Heart right ventricle (tissue), 16 donors: ENCODE data around the gene ZCCHC3. TPM values are rescaled to one million over a fixed set of nuclear protein-coding genes. Genes with fewer than 3 reads are reported as not detected.

Source experiments
- ATAC-seq, 8 donors: fragments of 200-7000 bp; cut with Tn5 transposase; one replicate each; pipeline ENCODE4 v1.9.1; 2020; ENCODE audit warnings: mild to moderate bottlenecking in 8 of 8, moderate library complexity in 8 of 8, moderate number of reproducible peaks in 1 of 8
- DNase-seq, 2 donors: peaks; one replicate each; pipeline ENCODE4 v3.0.0-alpha.2; 2020
- H3K27ac ChIP-seq, 10 donors: fragments of 200-600 bp; sonication (generic) in 2 of 10; one replicate each; pipeline versions ENCODE4 v1.5.0 to v1.8.0; 2020 to 2022; ENCODE audit warnings: mild to moderate bottlenecking in 3 of 10
- H3K27me3 ChIP-seq, 7 donors: fragments of 200-600 bp; one replicate each; pipeline ENCODE4 v1.8.0; 2021 to 2022; ENCODE audit warnings: mild to moderate bottlenecking in 2 of 7
- H3K36me3 ChIP-seq, 9 donors: fragments of 200-600 bp; sonication (generic) in 1 of 9; one replicate each; pipeline versions ENCODE4 v1.5.0 to v1.8.0; 2020 to 2022; ENCODE audit warnings: mild to moderate bottlenecking in 2 of 9
- H3K4me1 ChIP-seq, 9 donors: fragments of 200-600 bp; sonication (generic) in 1 of 9; one replicate each; pipeline versions ENCODE4 v1.5.0 to v1.8.0; 2020 to 2022; ENCODE audit warnings: mild to moderate bottlenecking in 4 of 9
- H3K4me3 ChIP-seq, 10 donors: fragments of 200-600 bp; sonication (generic) in 2 of 10; one replicate each; pipeline versions ENCODE4 v1.5.0 to v1.8.0; 2020 to 2022; ENCODE audit warnings: mild to moderate bottlenecking in 7 of 10, moderate library complexity in 2 of 10
- H3K9me3 ChIP-seq, 11 donors: fragments of 200-600 bp in 10 of 11; sonication (generic) in 2 of 11; one replicate each; pipeline versions ENCODE4 v1.5.0 to v1.8.0; 2013 to 2022; ENCODE audit warnings: mild to moderate bottlenecking in 2 of 11, control low read depth in 1 of 11, moderate library complexity in 1 of 11
- WGBS, 2 donors: extraction: QIAGEN DNeasy Blood & Tissue Kit; methylation state at CpG; one replicate each; pipeline ENCODE4 v1.1.7; 2013; ENCODE audit warnings: inconsistent platforms in 1 of 2; 5-methylcytosine and 5-hydroxymethylcytosine counted together
- intact Hi-C, 10 donors: fragments of 100-400 bp; cut with DNase I; formaldehyde crosslinking; loops; one replicate each; pipeline versions ENCODE4 v1.11.1 to v1.14.2; 2022
- polyA plus RNA-seq, 2 donors: library from polyadenylated mRNA; stranded (reverse); fragments of 200-250 nt; gene quantifications; one replicate each; pipeline ENCODE4 v1.2.3, GENCODE V29; 2013
- total RNA-seq, 10 donors: library from RNA; stranded (reverse); fragmentation: NEBNext Ultra II Directional in 3 of 10; extraction: Animal tissue kit (Norgen Biotek cat#: 25700) in 3 of 10; gene quantifications; one replicate each; pipeline versions ENCODE4 v1.2.1 to v1.2.4, GENCODE V29; 2021 to 2023
- TF ChIP-seq, protein P1 (sequence below), 9 donors: fragments of 200-600 bp; sonication (generic) in 2 of 9; IDR thresholded peaks; one replicate each; pipeline versions ENCODE4 v1.5.0 to v1.8.0; 2021 to 2022; ENCODE audit warnings: antibody characterized with exemption in 9 of 9, mild to moderate bottlenecking in 5 of 9, moderate library complexity in 1 of 9
- donor health status: Arrhythmogenic right ventricular cardiomyopathy.
- donor health status: ischemic (EF 13 %, LVEDD 7.1; RV severe dilation, severe dysfunction).
- donor health status: healthy with polysubstance abuse.
- donor health status: DM: no; HTN: yes; CAD: no.
- donor health status: DM: no; HTN: no; CAD: no.
- donor health status: ischemic (EF 25% LVEDD 6.9; RV normal size, moderate dysfunction).
- donor health status: ischemic (EF 25% LVEDD 5.7; RV mildly dilated, moderate dysfunction).
- donor health status: healthy.
- donor health status: DM: yes; HTN: yes; CAD: no.
- donor health status: Ischemic cardiomyopathy.
- donor health status: ischemic (EF 35%, LVEDD 5.7; RV mildly dilated, moderate dysfunction).
- donor health status: nonischemic (EF 11% LVEDD 7.7; RV severe dilation, severe dysfunction).
- donor health status: DM: yes; HTN: yes; CAD: no.
- donor health status: PGD.
- donor health status: ischemic (EF 29% LVEDD 5.4; RV normal size, mild dysfunction).
- donor health status: nonischemic (EF 23%, LVEDD 6.1; RV moderate dilation, normal function).

ZCCHC3 gene
- total and polyA plus RNA-seq, 12 donors, result 7.7 to 12.8 (median 10.5) TPM

- TF ChIP-seq, protein P1, sequence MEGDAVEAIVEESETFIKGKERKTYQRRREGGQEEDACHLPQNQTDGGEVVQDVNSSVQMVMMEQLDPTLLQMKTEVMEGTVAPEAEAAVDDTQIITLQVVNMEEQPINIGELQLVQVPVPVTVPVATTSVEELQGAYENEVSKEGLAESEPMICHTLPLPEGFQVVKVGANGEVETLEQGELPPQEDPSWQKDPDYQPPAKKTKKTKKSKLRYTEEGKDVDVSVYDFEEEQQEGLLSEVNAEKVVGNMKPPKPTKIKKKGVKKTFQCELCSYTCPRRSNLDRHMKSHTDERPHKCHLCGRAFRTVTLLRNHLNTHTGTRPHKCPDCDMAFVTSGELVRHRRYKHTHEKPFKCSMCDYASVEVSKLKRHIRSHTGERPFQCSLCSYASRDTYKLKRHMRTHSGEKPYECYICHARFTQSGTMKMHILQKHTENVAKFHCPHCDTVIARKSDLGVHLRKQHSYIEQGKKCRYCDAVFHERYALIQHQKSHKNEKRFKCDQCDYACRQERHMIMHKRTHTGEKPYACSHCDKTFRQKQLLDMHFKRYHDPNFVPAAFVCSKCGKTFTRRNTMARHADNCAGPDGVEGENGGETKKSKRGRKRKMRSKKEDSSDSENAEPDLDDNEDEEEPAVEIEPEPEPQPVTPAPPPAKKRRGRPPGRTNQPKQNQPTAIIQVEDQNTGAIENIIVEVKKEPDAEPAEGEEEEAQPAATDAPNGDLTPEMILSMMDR (IDR thresholded peaks at IDR 0.05), result no peak
- intact Hi-C loops, result no loop called here
- Histone ChIP-seq H3K9me3 (no peaks in the 10 kb centered on the region), H3K4me3 (no peak overlapping the region), H3K27ac (no peak overlapping the region), H3K4me1 (peaks cover 0 to 13% (median 0%) of the 10 kb centered on the region in 9 donors), H3K36me3 (no peaks in the 10 kb centered on the region), H3K27me3 (peaks cover 0 to 5% (median 0%) of the 10 kb centered on the region in 7 donors)
- DNase-seq, result no peak
- WGBS, 2 donors, result 72 to 79% methylated on average over 13 of the region's 13 CpGs
- no peak for ATAC-seq
These were observed 33.7 kb upstream of the ZCCHC3 start for GRCh38 chr20:263701-264100.

GRCh38 chr20:266596-267562 is 30.5 kb upstream of the ZCCHC3 start:
- 7 to 9% methylated on average over 38 to 43 of the region's 43 CpGs for WGBS, 2 donors
- intact Hi-C loops, result loop anchor here in 4 of 10 donors (5.0 kb wide), 3 partner anchors 60 to 65 kb away; partner anchors contain the start of gene SOX12 (in 1 of the 4)

GRCh38 chr20:270517-270916 is 26.9 kb upstream of the ZCCHC3 start:
- Histone ChIP-seq H3K27me3 (no peaks in the 10 kb centered on the region), H3K27ac (no peak overlapping the region), H3K4me3 (no peak overlapping the region), H3K9me3 (no peaks in the 10 kb centered on the region), H3K36me3 (peaks cover 0 to 5% (median 0%) of the 10 kb centered on the region in 9 donors), H3K4me1 (peaks cover 0 to 13% (median 0%) of the 10 kb centered on the region in 9 donors)
- TF ChIP-seq, protein P1 (IDR thresholded peaks at IDR 0.05), result no peak
- intact Hi-C loops, result loop anchor here in 2 of 10 donors (10.0 kb wide), 2 partner anchors 54 to 64 kb away; partner anchors contain the start of gene SOX12 (in 1 of the 2)
- DNase-seq, result no peak
- ATAC-seq, result no peak
- WGBS, 2 donors, result 89 to 93% methylated on average over 5 of the region's 5 CpGs

More at GRCh38 chr20:266596-267562, 30.5 kb upstream of the ZCCHC3 start:
- H3K4me1 ChIP-seq, result peaks cover 0 to 13% (median 0%) of the 10 kb centered on the region in 9 donors
- peaks cover 0 to 4% (median 0%) of the 10 kb centered on the region in 9 donors for H3K36me3 ChIP-seq
- TF ChIP-seq, protein P1 (IDR thresholded peaks at IDR 0.05), result peak; percentile 95 to 99 (median 97)
- peak; percentile 85 to 87 for DNase-seq
- H3K27me3 ChIP-seq, result peaks cover 0 to 3% (median 0%) of the 10 kb centered on the region in 7 donors
- ATAC-seq, result peak; percentile 87 to 94 (median 94)
- H3K4me3 ChIP-seq, result peak overlapping the region; percentile 15 to 62 (median 57)
- H3K9me3 ChIP-seq, result no peaks in the 10 kb centered on the region
- H3K27ac ChIP-seq, result no peak overlapping the region

DNA sequence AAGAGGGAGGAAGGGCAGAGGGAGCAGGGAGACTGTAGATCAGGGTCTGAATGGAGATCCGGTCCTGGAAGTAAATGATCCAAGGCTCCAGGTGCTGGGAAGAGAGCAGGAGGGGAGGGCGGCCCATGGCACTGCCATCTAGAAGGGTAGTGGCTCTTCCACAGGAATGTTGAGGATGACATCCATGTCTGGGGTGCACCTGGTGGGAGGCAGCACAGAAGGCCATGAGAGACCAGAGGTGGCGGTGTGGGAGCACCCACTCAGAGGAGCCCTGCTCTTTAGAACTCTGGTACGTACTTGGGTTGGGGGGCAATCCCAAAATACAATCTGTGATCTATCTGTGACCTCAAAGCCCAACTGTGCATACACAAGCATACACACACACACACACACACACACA is 26.3 kb upstream of the ZCCHC3 start:
- 88 to 96% methylated on average over 4 of the region's 4 CpGs for WGBS, 2 donors
- no peaks in the 10 kb centered on the region for H3K27me3 ChIP-seq
- peaks cover 0 to 13% (median 0%) of the 10 kb centered on the region in 9 donors for H3K4me1 ChIP-seq
- no peak for ATAC-seq
- TF ChIP-seq, protein P1 (IDR thresholded peaks at IDR 0.05), result no peak
- intact Hi-C loops, result loop anchor here in 2 of 10 donors (10.0 kb wide), 2 partner anchors 54 to 64 kb away; partner anchors contain the start of gene SOX12 (in 1 of the 2)
- no peak overlapping the region for H3K4me3 ChIP-seq
- H3K36me3 ChIP-seq, result peaks cover 0 to 10% (median 0%) of the 10 kb centered on the region in 9 donors
- no peak overlapping the region for H3K27ac ChIP-seq
- DNase-seq, result no peak
- H3K9me3 ChIP-seq, result no peaks in the 10 kb centered on the region
